HUES64 (cell line): Measurements from ENCODE around the gene PCNP.
"Not testable (repeated sequence)": the region's sequence is repeated elsewhere in the genome, so short reads cannot be mapped to it uniquely, and the experiment has no call there.

ENCODE experiments used
- H3K27ac ChIP-seq: 2 replicates; pipeline ENCODE4 v1.7.0; 2013; ENCODE audit warnings: low read depth, low read length, inconsistent platforms
- H3K27me3 ChIP-seq: 2 replicates; pipeline ENCODE4 v1.6.1; 2013; ENCODE audit warnings: mild to moderate bottlenecking, low read length; ENCODE audit not compliant: insufficient read depth
- H3K36me3 ChIP-seq: 2 replicates; pipeline ENCODE4 v1.6.1; 2013; ENCODE audit warnings: mild to moderate bottlenecking, low read length; ENCODE audit not compliant: insufficient read depth
- H3K4me1 ChIP-seq: 2 replicates; pipeline ENCODE4 v1.6.1; 2013; ENCODE audit warnings: mild to moderate bottlenecking, low read length, moderate library complexity; ENCODE audit not compliant: insufficient read depth
- H3K4me3 ChIP-seq: 2 replicates; pipeline ENCODE4 v1.5.1; 2013; ENCODE audit warnings: mild to moderate bottlenecking, low read length, moderate library complexity
- H3K9ac ChIP-seq: 2 replicates; pipeline ENCODE4 v1.6.1; 2013; ENCODE audit warnings: mild to moderate bottlenecking, low read depth, low read length
- H3K9me3 ChIP-seq: 2 replicates; pipeline ENCODE4 v1.6.1; 2013; ENCODE audit warnings: low read depth, low read length; ENCODE audit not compliant: insufficient read depth
- WGBS: fragments of 150-250, 120-280 bp; methylation state at CpG from one replicate; pipeline ENCODE4 v1.1.7; 2013; ENCODE audit warnings: missing lambda C conversion rate; 5-methylcytosine and 5-hydroxymethylcytosine counted together

PCNP gene

GRCh38 chr3:101635345-101635744, 61.4 kb downstream of the PCNP start:
- no peaks in the 10 kb centered on the region for H3K36me3 ChIP-seq
- H3K27me3 ChIP-seq: no peaks in the 10 kb centered on the region
- no peak overlapping the region for H3K27ac ChIP-seq
- no peak overlapping the region for H3K9ac ChIP-seq
- H3K9me3 ChIP-seq: no peaks in the 10 kb centered on the region
- peaks cover 17% of the 10 kb centered on the region for H3K4me1 ChIP-seq
- 87% methylated on average over 9 of the region's 9 CpGs for WGBS
- no peak overlapping the region for H3K4me3 ChIP-seq

- Histone ChIP-seq H3K27me3 (no peaks in the 10 kb centered on the region), H3K27ac (no peak overlapping the region), H3K4me3 (no peak overlapping the region), H3K36me3 (no peaks in the 10 kb centered on the region), H3K9ac (no peak overlapping the region), H3K9me3 (no peaks in the 10 kb centered on the region), H3K4me1 (peaks cover 17% of the 10 kb centered on the region)
- WGBS: 54% methylated on average over 18 of the region's 18 CpGs
Measured at GRCh38 chr3:101635954-101636798, 62.2 kb downstream of the PCNP start.

GRCh38 chr3:101637451-101637850, 63.5 kb downstream of the PCNP start:
- Histone ChIP-seq H3K9me3 (no peaks in the 10 kb centered on the region), H3K4me1 (peaks cover 17% of the 10 kb centered on the region), H3K27ac (no peak overlapping the region), H3K27me3 (no peaks in the 10 kb centered on the region), H3K4me3 (no peak overlapping the region), H3K9ac (no peak overlapping the region), H3K36me3 (no peaks in the 10 kb centered on the region)
- WGBS: 87% methylated on average over 10 of the region's 10 CpGs

GRCh38 chr3:101638261-101638745, 64.3 kb downstream of the PCNP start:
- H3K9me3 ChIP-seq: no peaks in the 10 kb centered on the region
- H3K36me3 ChIP-seq: no peaks in the 10 kb centered on the region
- H3K27ac ChIP-seq: no peak overlapping the region
- WGBS: 71% methylated on average over 10 of the region's 10 CpGs
- no peak overlapping the region for H3K4me3 ChIP-seq
- H3K9ac ChIP-seq: no peak overlapping the region
- H3K27me3 ChIP-seq: no peaks in the 10 kb centered on the region
- H3K4me1 ChIP-seq: peaks cover 21% of the 10 kb centered on the region

- Histone ChIP-seq H3K36me3 (no peaks in the 10 kb centered on the region), H3K4me1 (peaks cover 26% of the 10 kb centered on the region), H3K9ac (no peak overlapping the region), H3K4me3 (no peak overlapping the region), H3K9me3 (no peaks in the 10 kb centered on the region), H3K27me3 (no peaks in the 10 kb centered on the region), H3K27ac (no peak overlapping the region)
- 90% methylated on average over 18 of the region's 18 CpGs for WGBS
Measured at GRCh38 chr3:101639280-101639963, 65.4 kb downstream of the PCNP start.

GRCh38 chr3:101640256-101640655, 66.3 kb downstream of the PCNP start:
- H3K9ac ChIP-seq: no peak overlapping the region
- no peaks in the 10 kb centered on the region for H3K9me3 ChIP-seq
- H3K4me1 ChIP-seq: peaks cover 20% of the 10 kb centered on the region; the same call in 1 of the 2 replicates
- 93% methylated on average over 10 of the region's 10 CpGs for WGBS
- H3K27ac ChIP-seq: no peak overlapping the region
- H3K4me3 ChIP-seq: no peak overlapping the region
- no peaks in the 10 kb centered on the region for H3K27me3 ChIP-seq
- H3K36me3 ChIP-seq: no peaks in the 10 kb centered on the region

GRCh38 chr3:101641397-101642115, 67.6 kb downstream of the PCNP start:
- not testable (repeated sequence) for H3K36me3 ChIP-seq, H3K4me3 ChIP-seq, H3K9me3 ChIP-seq, H3K27me3 ChIP-seq, H3K27ac ChIP-seq, H3K9ac ChIP-seq
- H3K4me1 ChIP-seq: peaks cover 18% of the 10 kb centered on the region; the same call in 1 of the 2 replicates
- 85% methylated on average over 14 of the region's 14 CpGs for WGBS

- Histone ChIP-seq H3K9me3 (no peaks in the 10 kb centered on the region), H3K4me3 (no peak overlapping the region), H3K27me3 (no peaks in the 10 kb centered on the region), H3K27ac (no peak overlapping the region), H3K4me1 (peaks cover 18% of the 10 kb centered on the region; the same call in 1 of the 2 replicates), H3K36me3 (no peaks in the 10 kb centered on the region), H3K9ac (no peak overlapping the region)
- 90% methylated on average over 2 of the region's 3 CpGs for WGBS
Measured at GRCh38 chr3:101642441-101642840, 68.5 kb downstream of the PCNP start.

- Histone ChIP-seq H3K9ac (no peak overlapping the region), H3K9me3 (no peaks in the 10 kb centered on the region), H3K27ac (peak overlapping the region; percentile 32; the same call in 1 of the 2 replicates), H3K36me3 (peaks cover 2% of the 10 kb centered on the region; the same call in 1 of the 2 replicates), H3K4me3 (no peak overlapping the region), H3K4me1 (peaks cover 12% of the 10 kb centered on the region; the same call in 1 of the 2 replicates), H3K27me3 (no peaks in the 10 kb centered on the region)
- 86% methylated on average over 8 of the region's 8 CpGs for WGBS
Measured at GRCh38 chr3:101643009-101643844, 69.2 kb downstream of the PCNP start.
